Tongue (tissue), 3 donors: Measurements from ENCODE around the gene TMEM33. TPM values are rescaled to one million over a fixed set of nuclear protein-coding genes. Genes with fewer than 3 reads are reported as not detected.

Experiments
- DNase-seq: peaks from one replicate; pipeline ENCODE4 v3.0.0-alpha.2; 2015
- small RNA-seq: library from RNA; depleted of rRNA; stranded (forward); fragments of <200 nt; gene quantifications from one replicate; pipeline ENCODE3, GENCODE V24; 2014; ENCODE audit warnings: low replicate concordance
- total RNA-seq: library from RNA; depleted of rRNA; stranded (reverse); fragments of >200 nt; gene quantifications from one replicate; pipeline ENCODE4 v1.2.3, GENCODE V29; 2014

Gene TMEM33
- total RNA-seq, 1 donor from 2014 or later = 38.2 TPM

GRCh38 chr4:41999321-41999720 lies 64.1 kb downstream of the TMEM33 start:
- DNase-seq = no peak

GRCh38 chr4:42008011-42008786 lies 73.0 kb downstream of the TMEM33 start:
- DNase-seq = no peak

Small RNAs within 50 kb of the gene (small RNA-seq; reads per million reads assigned to genes)
- gene AC108210.2 = not detected

Other genes with a start within 250 kb of the TMEM33 start
- gene PHOX2B, start 186.7 kb upstream of the TMEM33 start, total RNA-seq = not detected
- not detected for gene DCAF4L1, start 46.3 kb downstream of the TMEM33 start, total RNA-seq
- gene SLC30A9, start 55.1 kb downstream of the TMEM33 start, total RNA-seq = 82.2 TPM
- gene BEND4, start 217.2 kb downstream of the TMEM33 start, total RNA-seq = 0.21 TPM